ENCODE data around the gene FGF5.

DNA sequence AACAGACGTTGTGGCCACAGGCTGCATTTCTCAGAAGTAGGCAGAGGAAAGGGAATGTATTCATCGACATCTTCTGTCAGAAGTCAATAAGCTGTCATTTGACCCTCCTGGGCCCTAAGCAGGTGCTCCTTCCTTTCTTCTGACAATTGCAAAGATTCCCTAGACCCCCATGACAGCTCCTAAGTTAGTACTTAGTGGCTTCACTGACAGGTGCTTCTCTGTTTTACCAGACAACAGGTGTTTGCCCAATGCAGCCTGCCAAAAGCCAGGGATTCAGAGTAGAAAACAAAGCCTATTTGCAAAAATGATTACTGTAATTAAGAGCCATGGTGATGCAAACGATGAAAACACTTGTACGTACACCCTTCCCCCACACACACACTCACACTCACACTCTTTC lies 7.5 kb upstream of the FGF5 start:
- no peak for TF ChIP-seq CTCF (IDR thresholded peaks at IDR 0.05)
- no peak for TF ChIP-seq POLR2A (IDR thresholded peaks at IDR 0.05)
- TF ChIP-seq POLR2AphosphoS5 (IDR thresholded peaks at IDR 0.05; ENCODE audit: insufficient read depth in 1 of 2, low read depth in 1 of 2) = no peak
